Measurements from ENCODE around the gene SMOC1. TPM values are rescaled to one million over a fixed set of nuclear protein-coding genes. Genes with fewer than 3 reads are reported as not detected.

The SMOC1 gene
- total RNA-seq, 2 donors from 2014 or later, result 7.1 to 28.9 TPM

GRCh38 chr14:69963966-69964365, 84.8 kb downstream of the SMOC1 start:
- DNase-seq (ENCODE audit: low spot score), result no peak
- intact Hi-C loops (cut with DNase I), result no loop called here

- no peak for DNase-seq (ENCODE audit: low spot score)
- intact Hi-C loops (cut with DNase I), result no loop called here
These were observed 85.6 kb downstream of the SMOC1 start for GRCh38 chr14:69964841-69965240.

DNA sequence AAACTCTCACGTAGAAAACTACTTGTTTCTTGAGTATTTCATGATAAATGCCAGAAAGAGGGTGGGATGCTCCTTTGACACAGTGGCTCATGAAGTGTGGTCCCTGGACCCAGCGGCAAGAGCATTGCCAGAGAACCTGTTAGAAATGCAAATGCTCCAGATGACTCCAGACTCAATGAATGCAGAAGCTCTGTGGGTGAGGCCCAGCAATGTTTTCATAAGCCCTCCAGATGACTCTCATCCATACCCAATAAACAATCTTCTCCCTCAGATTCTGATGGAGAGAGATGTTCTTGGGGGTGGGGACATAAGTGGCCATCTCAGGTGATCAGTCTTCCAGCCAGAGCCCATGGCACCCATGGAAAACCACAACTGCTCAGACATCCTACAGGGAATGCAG, 88.9 kb downstream of the SMOC1 start:
- intact Hi-C loops (cut with DNase I), result no loop called here
- DNase-seq (ENCODE audit: low spot score), result no peak

GRCh38 chr14:69968681-69969080, 89.5 kb downstream of the SMOC1 start:
- DNase-seq (ENCODE audit: low spot score), result no peak
- intact Hi-C loops (cut with DNase I), result no loop called here

GRCh38 chr14:69972755-69973154, 93.5 kb downstream of the SMOC1 start:
- DNase-seq (ENCODE audit: low spot score), result no peak
- intact Hi-C loops (cut with DNase I), result loop anchor here in 1 of 2 donors (2.0 kb wide), 1 partner anchor 70 kb away; no protein-coding TSS in a partner anchor

DNA sequence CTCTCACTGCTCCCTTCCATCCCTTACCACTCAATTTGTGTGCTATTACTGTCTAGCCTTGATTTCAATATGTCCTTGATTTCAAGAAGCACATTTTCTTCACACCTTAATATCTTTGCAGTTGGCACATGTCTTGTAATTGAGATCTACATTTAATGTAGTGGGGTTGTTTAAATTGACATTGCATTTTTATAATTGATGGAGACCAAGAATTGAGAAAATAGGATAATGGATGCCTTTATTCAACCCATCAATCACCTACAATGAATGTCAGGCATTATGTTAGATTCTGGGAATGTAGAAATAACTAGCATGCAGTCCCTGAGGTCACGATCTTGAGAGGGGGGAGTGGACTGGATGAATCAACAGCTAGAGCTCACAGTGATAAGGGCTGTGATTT, 94.6 kb downstream of the SMOC1 start:
- intact Hi-C loops (cut with DNase I), result loop anchor here in 1 of 2 donors (2.0 kb wide), 1 partner anchor 69 kb away; no protein-coding TSS in a partner anchor
- no peak for DNase-seq (ENCODE audit: low spot score)

GRCh38 chr14:69979882-69980281, 100.7 kb downstream of the SMOC1 start:
- DNase-seq (ENCODE audit: low spot score), result no peak
- intact Hi-C loops (cut with DNase I), result no loop called here

- DNase-seq (ENCODE audit: low spot score), result no peak
- intact Hi-C loops (cut with DNase I), result no loop called here
These were observed 101.5 kb downstream of the SMOC1 start for GRCh38 chr14:69980457-69981425.

DNA sequence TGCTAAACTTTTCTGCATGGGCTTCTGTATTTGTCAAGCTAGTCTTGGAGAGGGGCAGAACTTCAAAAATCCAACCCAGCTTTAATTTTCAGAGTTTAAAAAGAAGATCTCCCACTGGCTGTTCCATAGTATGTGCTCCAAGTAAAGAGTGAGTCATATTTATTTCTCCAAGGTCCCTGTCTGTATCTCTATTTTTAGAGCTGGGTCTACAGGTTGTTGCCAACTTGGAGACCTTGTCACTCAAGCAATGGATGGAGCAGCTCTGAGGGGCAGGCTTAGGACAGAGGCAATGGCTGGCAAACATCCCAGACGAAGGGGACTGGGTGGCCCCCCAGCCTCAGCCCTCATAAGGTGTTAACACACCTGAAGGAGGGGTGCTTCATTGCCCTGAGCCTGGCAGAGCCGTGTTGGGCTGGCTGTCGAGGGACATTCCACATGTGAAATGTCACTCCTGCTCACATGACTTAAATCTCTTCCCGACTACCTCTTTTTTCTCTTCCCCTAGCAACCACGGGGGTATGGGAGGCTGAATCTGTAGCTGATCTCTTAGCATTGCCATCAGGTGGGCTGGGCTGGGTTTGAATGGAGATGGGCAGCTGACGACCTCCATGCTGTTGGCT, 103.1 kb downstream of the SMOC1 start:
- DNase-seq (ENCODE audit: low spot score), result no peak
- intact Hi-C loops (cut with DNase I), result no loop called here

DNA sequence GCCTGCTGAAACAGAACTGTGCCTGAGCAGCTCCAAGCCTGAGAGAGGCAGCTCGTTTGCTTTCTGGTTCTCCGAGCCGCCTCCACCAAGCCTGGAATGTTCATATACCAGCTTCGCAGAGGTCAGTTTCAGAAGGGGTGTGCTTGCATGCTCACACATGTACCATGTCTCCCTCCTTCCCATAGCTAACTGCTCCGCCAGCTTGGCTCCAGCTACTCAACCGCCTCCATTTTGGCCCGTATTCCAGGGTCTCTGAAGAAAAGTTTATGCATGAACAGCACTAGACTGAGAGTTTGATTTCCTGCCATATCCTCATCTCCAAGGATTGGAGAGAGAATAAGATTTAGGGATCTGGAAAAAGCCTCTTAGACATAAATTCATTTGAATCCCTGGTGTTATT, 103.7 kb downstream of the SMOC1 start:
- no peak for DNase-seq (ENCODE audit: low spot score)

DNA sequence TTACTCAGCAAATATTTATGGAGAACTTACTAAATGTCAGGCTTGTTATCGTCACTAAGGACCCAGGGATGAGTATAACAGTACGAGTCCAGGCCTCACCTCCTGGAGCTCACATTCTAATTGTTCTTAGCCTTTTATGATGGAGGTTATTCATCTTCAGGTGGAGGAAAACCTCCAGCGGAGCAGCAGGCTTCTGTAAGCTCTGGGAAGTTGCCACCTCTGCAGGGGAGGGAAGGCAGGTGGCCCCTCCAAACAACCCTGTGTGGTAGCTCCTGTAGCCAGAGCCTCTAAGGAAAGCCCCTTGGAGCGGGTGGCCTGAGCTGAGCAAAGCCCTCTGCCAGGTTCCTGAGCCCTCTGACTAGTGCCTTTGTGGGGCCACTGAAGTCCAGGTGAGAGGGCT, 104.1 kb downstream of the SMOC1 start:
- DNase-seq (ENCODE audit: low spot score), result no peak
- intact Hi-C loops (cut with DNase I), result no loop called here

More for the DNA sequence above, 103.7 kb downstream of the SMOC1 start:
- intact Hi-C loops (cut with DNase I), result no loop called here

- intact Hi-C loops (cut with DNase I), result no loop called here
- no peak for DNase-seq (ENCODE audit: low spot score)
These were observed 106.2 kb downstream of the SMOC1 start for GRCh38 chr14:69985463-69985862.

- intact Hi-C loops (cut with DNase I), result no loop called here
- DNase-seq (ENCODE audit: low spot score), result no peak
These were observed 107.1 kb downstream of the SMOC1 start for GRCh38 chr14:69986336-69986735.

DNA sequence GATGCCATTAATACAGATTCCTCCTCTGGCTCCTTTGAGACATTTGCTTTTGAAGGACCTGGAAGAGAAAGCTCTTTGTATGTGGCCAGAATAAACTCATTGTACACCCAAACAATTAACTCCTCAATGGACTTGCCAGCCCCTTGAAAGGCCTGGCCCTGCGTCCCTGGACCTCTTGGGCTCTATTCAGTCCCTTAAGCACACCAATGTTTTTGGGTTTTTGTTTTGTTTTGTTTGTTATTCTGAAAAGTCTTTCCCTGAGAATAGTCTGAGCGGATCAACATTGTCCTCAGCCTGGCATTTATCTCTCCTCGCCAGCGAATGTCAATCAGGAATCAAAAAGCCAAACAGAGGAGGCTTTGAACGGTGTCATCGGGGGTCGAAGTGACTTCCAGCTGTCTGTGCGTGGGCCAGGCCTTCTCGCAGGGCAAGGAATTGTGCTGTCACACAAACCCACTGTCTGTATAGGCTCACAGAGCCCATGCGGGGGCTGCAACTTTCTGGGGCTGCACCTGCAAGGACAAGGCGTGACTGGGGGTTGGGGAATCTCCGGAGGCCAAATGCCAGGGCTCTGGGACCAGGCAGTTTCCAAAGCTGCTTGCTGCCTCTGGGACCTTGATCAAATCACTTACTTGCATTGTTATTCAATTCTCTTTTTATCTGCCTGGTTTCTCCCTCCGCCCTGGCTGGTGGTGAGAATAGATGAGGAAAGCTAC, 108.3 kb downstream of the SMOC1 start:
- intact Hi-C loops (cut with DNase I), result no loop called here

DNA sequence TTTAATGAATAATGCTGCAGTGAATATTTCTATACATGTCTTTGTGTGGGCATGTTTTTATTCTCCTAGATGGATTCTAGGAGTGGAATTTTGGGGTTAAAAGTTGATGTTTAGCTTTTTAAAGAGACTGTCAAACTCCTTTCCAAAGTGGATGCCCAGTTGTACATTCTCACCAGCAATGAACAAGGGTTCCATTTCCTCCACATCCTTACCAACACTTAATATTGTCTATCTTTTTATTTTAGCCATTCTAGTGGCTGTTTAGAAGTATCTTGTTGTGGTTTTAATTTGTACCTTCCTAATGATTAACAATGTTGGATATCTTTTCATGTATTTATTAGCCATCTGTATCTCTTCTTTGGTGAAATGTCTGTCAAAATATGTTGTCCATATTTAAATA, 109.8 kb downstream of the SMOC1 start:
- intact Hi-C loops (cut with DNase I), result no loop called here
- DNase-seq (ENCODE audit: low spot score), result no peak

More for the DNA sequence above, 108.3 kb downstream of the SMOC1 start:
- DNase-seq (ENCODE audit: low spot score), result no peak

DNA sequence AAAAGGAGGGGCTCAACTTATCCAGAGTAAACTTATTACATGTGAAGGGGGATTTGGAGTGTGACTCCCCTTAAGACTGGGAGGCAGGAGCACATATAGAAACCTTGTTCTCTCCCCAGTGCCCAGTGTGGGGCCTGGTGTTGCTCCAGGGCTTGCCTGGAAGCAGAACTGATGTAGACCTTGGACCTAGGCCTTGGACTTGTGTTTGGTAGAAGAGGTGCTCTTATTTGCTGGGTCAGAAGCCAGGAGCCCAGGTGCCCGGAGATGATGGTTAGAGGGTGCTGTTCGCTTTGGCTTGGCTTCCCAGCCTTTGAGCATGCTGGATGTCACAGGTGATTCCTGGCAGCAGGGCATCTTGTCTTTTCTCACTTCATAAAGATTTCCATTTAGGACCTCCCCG, 110.4 kb downstream of the SMOC1 start:
- intact Hi-C loops (cut with DNase I), result no loop called here
- no peak for DNase-seq (ENCODE audit: low spot score)

GRCh38 chr14:69990323-69990722, 111.1 kb downstream of the SMOC1 start:
- no peak for DNase-seq (ENCODE audit: low spot score)
- intact Hi-C loops (cut with DNase I), result no loop called here

DNA sequence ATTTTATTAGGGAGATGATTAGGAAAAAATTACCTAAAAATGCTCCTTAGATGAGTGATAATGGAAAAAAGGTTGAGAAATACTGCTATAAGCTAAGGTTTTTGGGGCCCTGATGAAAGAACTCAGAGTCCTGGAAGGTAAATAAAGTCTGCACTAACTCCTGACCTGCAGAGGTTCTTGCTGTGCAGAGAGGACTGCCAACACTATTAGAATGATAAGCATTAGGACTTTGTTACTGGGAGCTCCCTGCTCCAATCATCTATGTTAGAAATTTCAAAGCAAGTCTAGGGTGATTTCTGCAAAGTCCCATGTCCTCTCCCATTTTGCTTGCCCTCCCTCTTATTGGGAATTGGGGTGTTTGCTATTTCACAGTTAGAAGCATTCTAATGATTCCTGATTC, 112.2 kb downstream of the SMOC1 start:
- no peak for DNase-seq (ENCODE audit: low spot score)
- intact Hi-C loops (cut with DNase I), result no loop called here

DNA sequence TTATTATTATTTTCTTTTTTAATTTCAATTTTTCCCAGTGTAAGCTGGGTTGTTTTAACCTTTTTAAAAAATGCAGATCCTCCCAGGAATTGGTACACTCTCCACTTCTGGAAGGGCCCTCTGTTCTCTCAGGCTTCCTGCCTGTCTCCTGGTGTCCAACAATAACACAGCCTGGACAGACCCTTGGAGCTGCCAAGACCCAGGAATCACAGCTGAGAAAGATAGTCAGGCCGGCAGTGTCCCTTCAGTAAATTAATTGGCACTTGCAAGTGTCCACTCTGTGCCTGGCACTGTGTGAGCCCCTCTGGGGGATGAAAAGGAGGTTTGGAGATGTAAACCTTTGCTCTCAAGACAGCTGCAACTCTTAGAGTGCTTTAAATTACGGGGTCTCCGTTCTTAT, 113.3 kb downstream of the SMOC1 start:
- intact Hi-C loops (cut with DNase I), result no loop called here
- DNase-seq (ENCODE audit: low spot score), result no peak

GRCh38 chr14:69993326-69993725, 114.1 kb downstream of the SMOC1 start:
- intact Hi-C loops (cut with DNase I), result no loop called here
- no peak for DNase-seq (ENCODE audit: low spot score)

Measured in posterior vena cava (tissue), 2 donors.